T1000 (cell line): ENCODE measurements around the gene PKD2.
"Not testable (repeated sequence)": the region's sequence is repeated elsewhere in the genome, so short reads cannot be mapped to it uniquely, and the experiment has no call there.

Source experiments
- DNase-seq: peaks from one replicate; lab custom pipeline; 2025; ENCODE audit warnings: mixed read lengths; lab: John Stamatoyannopoulos, UW

The PKD2 gene

GRCh38 chr4:88070031-88070430 is 62.6 kb downstream of the PKD2 start:
- DNase-seq: no peak

- no peak for DNase-seq
Measured at GRCh38 chr4:88075336-88075735, 67.9 kb downstream of the PKD2 start.

- no peak for DNase-seq
Measured at GRCh38 chr4:88077911-88078524, 70.6 kb downstream of the PKD2 start.

- DNase-seq: no peak
Measured at GRCh38 chr4:88078579-88078978, 71.1 kb downstream of the PKD2 start.

GRCh38 chr4:88080626-88081025 is 73.2 kb downstream of the PKD2 start:
- no peak for DNase-seq

DNA sequence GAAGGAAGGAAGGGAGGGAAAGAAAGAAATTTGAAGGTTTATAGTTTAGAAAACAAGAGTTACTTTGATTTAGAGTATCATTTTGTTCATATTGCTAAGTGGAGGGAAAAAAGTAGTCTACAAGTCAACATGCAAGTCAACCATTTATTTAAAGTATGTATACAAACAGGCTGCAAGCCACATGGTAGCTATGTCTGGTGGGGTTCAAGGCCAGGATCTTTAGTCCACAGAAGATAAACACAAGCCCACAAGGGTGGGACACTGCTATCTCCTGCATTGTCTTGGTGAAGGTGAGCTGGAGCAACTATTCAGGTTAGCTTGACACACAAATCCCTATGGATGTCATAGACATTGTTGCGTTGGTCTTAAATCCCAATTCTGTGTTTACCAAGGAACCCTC is 79.6 kb downstream of the PKD2 start:
- DNase-seq: no peak

DNA sequence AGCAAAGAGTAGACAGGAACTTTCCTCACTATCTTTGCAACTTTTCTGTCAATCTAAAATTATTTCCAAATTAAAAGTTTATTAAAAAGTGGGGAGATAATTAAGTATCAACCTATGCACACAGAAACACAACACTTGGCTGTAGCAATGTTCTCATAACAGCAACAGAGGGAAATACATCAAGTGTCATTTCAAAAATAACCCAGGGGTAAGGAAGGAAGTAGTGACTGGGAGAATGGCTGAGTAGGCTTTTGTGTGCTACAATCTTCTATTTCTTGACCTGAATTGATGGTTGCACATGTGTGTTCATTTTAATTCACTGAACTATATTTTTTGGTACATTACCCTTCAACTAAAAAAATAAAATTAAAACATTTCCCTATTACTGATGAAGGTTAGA is 83.5 kb downstream of the PKD2 start:
- DNase-seq: no peak

GRCh38 chr4:88091378-88091777 is 83.9 kb downstream of the PKD2 start:
- DNase-seq: no peak

DNA sequence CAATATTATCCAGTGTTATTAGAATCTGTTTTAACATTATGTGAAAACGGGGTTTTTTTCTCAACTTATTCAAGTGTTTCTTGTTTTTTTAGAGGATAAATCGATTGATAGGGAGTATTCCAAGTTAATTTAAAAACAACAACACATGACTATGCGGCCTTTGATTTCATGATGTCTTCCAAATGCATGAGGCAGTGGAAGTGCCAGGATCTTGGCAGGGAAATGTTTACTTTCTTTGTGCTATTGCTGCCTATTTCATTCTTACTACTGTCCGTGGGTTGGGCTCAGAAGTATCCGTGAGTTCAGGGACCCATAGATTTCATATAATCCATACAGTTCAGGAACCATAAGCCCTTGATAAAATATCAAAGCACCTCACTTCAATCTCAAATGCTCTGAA is 86.4 kb downstream of the PKD2 start:
- DNase-seq: no peak

DNA sequence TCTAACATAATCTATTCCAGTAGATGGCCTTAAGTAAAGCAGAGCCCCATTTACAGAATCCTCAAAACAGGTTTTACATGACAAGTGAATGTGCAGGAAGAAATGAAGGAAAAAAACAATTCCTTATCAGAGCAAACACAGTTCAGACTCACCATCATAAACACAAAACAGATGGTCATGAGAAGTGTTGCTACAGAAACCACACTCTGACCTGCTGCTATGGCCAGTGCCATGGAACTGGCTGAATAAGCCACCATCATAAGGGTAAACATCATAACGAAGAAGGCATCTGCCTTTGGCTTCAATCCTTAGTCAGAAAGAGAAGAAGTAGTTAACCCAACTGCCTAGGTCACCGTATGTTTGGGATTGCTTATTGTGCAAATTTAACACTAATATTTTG is 89.9 kb downstream of the PKD2 start:
- no peak for DNase-seq

GRCh38 chr4:88097781-88098180 is 90.3 kb downstream of the PKD2 start:
- DNase-seq: no peak

DNA sequence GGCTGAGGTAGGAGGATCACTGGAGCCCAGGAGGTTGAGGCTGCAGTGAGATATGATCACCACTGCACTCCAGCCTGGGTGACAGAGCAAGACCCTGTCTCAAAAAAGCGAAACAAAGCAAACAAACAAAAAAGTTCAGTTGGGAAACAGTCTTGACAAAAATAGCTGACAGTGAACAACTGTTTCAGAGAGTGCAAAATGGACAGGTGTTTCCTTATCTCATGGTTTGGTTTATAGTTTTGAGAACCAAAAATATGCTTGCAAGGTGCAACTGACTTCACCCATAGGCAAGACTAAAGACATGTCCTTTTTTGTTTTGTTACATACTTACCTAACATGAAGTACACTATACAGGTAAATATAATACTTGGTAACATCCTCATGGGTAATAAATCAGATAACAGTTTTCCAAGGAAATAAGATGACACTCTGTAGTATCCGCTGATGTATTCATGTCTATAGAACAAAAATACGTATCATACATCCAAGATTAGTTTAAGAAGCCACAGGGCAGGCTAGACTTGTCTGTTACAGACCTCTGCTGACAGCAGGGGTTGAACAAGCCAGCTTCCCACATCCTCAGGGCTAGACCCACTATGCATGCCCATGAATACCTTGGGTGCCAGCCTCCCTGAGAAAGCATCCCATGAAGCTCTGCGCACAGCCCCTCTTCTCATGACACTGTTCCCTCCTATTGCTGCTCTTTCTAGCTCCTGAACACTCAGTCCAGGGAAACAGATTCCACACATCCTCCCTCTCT is 91.7 kb downstream of the PKD2 start:
- no peak for DNase-seq

- no peak for DNase-seq
Measured at GRCh38 chr4:88101165-88101564, 93.7 kb downstream of the PKD2 start.

- no peak for DNase-seq
Measured at GRCh38 chr4:88102026-88102425, 94.6 kb downstream of the PKD2 start.

GRCh38 chr4:88104902-88105610 is 97.6 kb downstream of the PKD2 start:
- no peak for DNase-seq

DNA sequence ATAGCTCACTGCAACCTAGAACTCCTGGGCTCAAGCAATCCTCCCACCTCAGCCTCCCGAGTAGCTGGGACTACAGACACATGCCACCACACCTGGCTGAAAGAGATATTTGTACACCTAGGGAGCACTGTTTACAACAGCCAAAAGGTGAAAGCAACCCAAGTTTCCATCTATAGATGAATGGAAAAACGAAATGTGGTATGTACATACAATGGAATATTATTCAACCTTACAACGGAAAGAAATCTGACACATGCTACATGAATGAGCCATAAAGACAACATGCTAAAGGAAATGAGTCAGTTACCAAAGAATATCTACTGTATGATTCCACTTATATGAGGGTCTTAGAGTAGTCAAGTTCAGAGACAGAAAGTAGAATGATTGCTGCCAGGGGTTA is 98.8 kb downstream of the PKD2 start:
- DNase-seq: no peak

- no peak for DNase-seq
Measured at GRCh38 chr4:88107406-88108107, 100.1 kb downstream of the PKD2 start.

- not testable (repeated sequence) for DNase-seq
Measured at GRCh38 chr4:88108108-88108465, 100.7 kb downstream of the PKD2 start.

GRCh38 chr4:88108747-88109122 is 101.3 kb downstream of the PKD2 start:
- DNase-seq: no peak

- no peak for DNase-seq
Measured at GRCh38 chr4:88109123-88109881, 101.9 kb downstream of the PKD2 start.

- no peak for DNase-seq
Measured at GRCh38 chr4:88110826-88111225, 103.4 kb downstream of the PKD2 start.

DNA sequence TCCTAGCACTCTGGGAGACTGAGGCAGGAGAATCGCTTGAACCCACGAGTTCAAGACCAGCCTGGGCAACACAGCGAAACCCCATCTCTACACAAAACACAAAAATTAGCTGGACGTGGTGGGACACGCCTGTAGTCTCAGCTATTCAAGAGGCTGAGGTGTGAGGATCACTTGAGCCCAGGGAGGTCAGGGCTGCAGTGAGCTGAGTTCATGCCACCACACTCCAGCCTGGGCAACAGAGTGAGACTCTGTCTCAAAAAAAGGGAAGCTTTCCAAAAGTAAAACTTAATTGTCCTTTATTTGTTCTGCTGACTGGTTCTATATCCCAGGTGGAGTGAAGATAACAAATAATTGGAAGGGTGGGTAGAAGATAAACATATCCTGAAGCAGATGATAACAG is 105.4 kb downstream of the PKD2 start:
- DNase-seq: no peak
